Activated T-cell treated with anti-CD3 and anti-CD28 coated beads, Interleukin-2, amount 50 U/mL, for 4 hours (primary cell): ENCODE results near the gene CDK3. TPM values are rescaled to one million over a fixed set of nuclear protein-coding genes. Genes with fewer than 3 reads are reported as not detected.

ENCODE experiments used
- ATAC-seq, 2 donors: fragments of 200-7000 bp; cut with Tn5 transposase; one replicate each; pipeline ENCODE4 v1.10.0; 2021
- DNase-seq: peaks from one replicate; pipeline ENCODE4 v3.0.0-alpha.2; 2020
- H3K27me3 Mint-ChIP-seq: one replicate; pipeline ENCODE4 v1.8.0; 2021; ENCODE audit warnings: low read depth, mixed read lengths
- H3K36me3 Mint-ChIP-seq: one replicate; pipeline ENCODE4 v1.8.0; 2022; ENCODE audit warnings: mixed read lengths; ENCODE audit not compliant: insufficient read depth
- H3K4me1 Mint-ChIP-seq: one replicate; pipeline ENCODE4 v1.8.0; 2021; ENCODE audit warnings: low read depth, mixed read lengths
- H3K4me3 Mint-ChIP-seq: one replicate; pipeline ENCODE4 v1.8.0; 2021; ENCODE audit warnings: mild to moderate bottlenecking, moderate library complexity, mixed read lengths
- H3K9me3 Mint-ChIP-seq: one replicate; pipeline ENCODE4 v1.8.0; 2021; ENCODE audit warnings: mixed read lengths
- total RNA-seq, 3 donors: library from RNA; stranded (reverse); gene quantifications; one replicate each; pipeline ENCODE4 v1.2.1, GENCODE V29; 2021

CDK3 gene
- total RNA-seq, 3 donors from 2014 or later: 3.3 to 5.5 (median 3.8) TPM

DNA sequence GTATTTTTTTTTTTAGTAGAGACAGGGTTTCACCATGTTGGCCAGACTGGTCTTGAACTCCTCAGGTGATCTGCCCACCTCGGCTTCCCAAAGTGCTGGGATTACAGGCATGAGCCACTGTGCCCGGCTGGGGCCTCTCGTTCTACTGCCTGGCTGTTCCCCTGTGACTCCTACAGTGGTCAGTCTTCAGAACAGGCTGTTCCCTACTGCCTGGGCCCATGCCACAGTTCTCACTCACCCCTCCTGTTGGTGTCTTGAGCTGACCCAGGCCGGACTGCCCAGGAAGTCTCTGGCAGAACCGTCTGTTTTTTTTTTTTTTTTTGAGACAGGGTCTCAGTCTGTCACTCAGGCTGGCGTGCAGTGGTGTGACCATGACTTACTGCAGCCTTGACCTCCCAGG, 3.3 kb downstream of the CDK3 start:
- DNase-seq (no peak), ATAC-seq (no peak)
- no peak overlapping the region for H3K4me3 Mint-ChIP-seq
- H3K9me3 Mint-ChIP-seq: no peaks in the 10 kb centered on the region
- no peaks in the 10 kb centered on the region for H3K27me3 Mint-ChIP-seq
- H3K4me1 Mint-ChIP-seq: peaks cover 2% of the 10 kb centered on the region
- H3K36me3 Mint-ChIP-seq: peaks cover 4% of the 10 kb centered on the region

DNA sequence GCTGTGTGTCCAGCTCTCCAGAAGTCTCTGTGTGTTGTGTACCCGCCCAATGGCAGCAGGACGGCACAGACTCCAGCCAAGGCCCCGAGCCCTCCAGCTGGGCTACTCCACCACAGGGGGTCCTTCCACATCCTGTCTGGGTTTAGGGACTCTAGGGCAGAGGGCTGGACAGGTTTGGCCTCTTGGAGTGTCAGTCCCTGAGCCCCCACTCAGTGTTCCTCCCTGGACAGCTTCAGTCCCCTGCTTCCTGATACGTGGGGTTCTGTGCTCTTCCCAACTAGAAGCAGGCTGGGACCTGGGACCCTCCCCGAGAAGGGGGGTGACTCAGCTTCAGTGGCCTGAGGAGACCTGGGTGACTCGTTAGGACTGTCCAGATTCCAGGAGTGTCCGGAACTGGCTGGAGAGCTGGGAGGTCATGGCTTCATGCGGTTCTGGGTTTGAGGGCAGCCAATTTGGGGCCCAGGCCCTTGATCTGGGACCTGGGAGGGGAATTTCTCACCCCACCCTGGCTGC, 4.2 kb downstream of the CDK3 start:
- Mint-ChIP-seq H3K4me3 (no peak overlapping the region), H3K4me1 (peaks cover 2% of the 10 kb centered on the region), H3K27me3 (no peaks in the 10 kb centered on the region), H3K36me3 (peaks cover 4% of the 10 kb centered on the region), H3K9me3 (no peaks in the 10 kb centered on the region)
- no peak for DNase-seq
- no peak for ATAC-seq

- ATAC-seq (peak; percentile 72 to 76), DNase-seq (peak; percentile 84)
- peaks cover 2% of the 10 kb centered on the region for H3K4me1 Mint-ChIP-seq
- no peaks in the 10 kb centered on the region for H3K27me3 Mint-ChIP-seq
- no peak overlapping the region for H3K4me3 Mint-ChIP-seq
- no peaks in the 10 kb centered on the region for H3K9me3 Mint-ChIP-seq
- peaks cover 4% of the 10 kb centered on the region for H3K36me3 Mint-ChIP-seq
Observed at GRCh38 chr17:76005263-76006149, 4.9 kb downstream of the CDK3 start.

GRCh38 chr17:76007131-76007849, 6.6 kb downstream of the CDK3 start:
- ATAC-seq (no peak), DNase-seq (no peak)
- Mint-ChIP-seq H3K4me3 (no peak overlapping the region), H3K27me3 (no peaks in the 10 kb centered on the region), H3K9me3 (no peaks in the 10 kb centered on the region), H3K4me1 (peaks cover 2% of the 10 kb centered on the region), H3K36me3 (peaks cover 4% of the 10 kb centered on the region)

DNA sequence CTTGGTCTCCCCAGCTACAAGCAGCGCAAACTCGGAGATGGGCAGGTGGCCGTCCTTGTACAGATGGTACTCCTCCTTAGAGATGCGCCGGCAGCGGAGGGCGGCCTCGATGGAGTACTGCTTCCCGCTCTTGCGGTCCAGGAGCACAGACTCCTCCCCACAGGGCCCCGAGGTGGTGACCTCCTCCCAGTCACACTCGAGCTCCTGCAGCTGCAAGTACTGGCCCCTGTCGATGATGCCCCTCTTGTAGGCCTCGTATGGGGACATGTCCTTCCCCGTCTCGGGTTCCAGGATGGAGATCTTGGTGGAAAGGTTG, 7.2 kb downstream of the CDK3 start:
- no peak overlapping the region for H3K4me3 Mint-ChIP-seq

GRCh38 chr17:76008208-76008607, 7.6 kb downstream of the CDK3 start:
- H3K4me1 Mint-ChIP-seq: peaks cover 2% of the 10 kb centered on the region
- H3K36me3 Mint-ChIP-seq: peaks cover 4% of the 10 kb centered on the region
- ATAC-seq: no peak
- no peak overlapping the region for H3K4me3 Mint-ChIP-seq
- DNase-seq: no peak
- H3K9me3 Mint-ChIP-seq: no peaks in the 10 kb centered on the region
- H3K27me3 Mint-ChIP-seq: no peaks in the 10 kb centered on the region

More for the DNA sequence above, 7.2 kb downstream of the CDK3 start:
- Mint-ChIP-seq H3K9me3 (no peaks in the 10 kb centered on the region), H3K27me3 (no peaks in the 10 kb centered on the region), H3K4me1 (peaks cover 2% of the 10 kb centered on the region), H3K36me3 (peaks cover 4% of the 10 kb centered on the region)
- ATAC-seq (no peak), DNase-seq (no peak)

- Mint-ChIP-seq H3K4me1 (peaks cover 2% of the 10 kb centered on the region), H3K36me3 (peaks cover 4% of the 10 kb centered on the region), H3K4me3 (no peak overlapping the region), H3K27me3 (no peaks in the 10 kb centered on the region), H3K9me3 (no peaks in the 10 kb centered on the region)
- DNase-seq: no peak
- ATAC-seq: no peak
Observed at GRCh38 chr17:76008630-76009425, 8.2 kb downstream of the CDK3 start.

- H3K9me3 Mint-ChIP-seq: no peaks in the 10 kb centered on the region
- DNase-seq (no peak), ATAC-seq (no peak)
- no peaks in the 10 kb centered on the region for H3K27me3 Mint-ChIP-seq
- peaks cover 4% of the 10 kb centered on the region for H3K36me3 Mint-ChIP-seq
- H3K4me3 Mint-ChIP-seq: no peak overlapping the region
- H3K4me1 Mint-ChIP-seq: peaks cover 7% of the 10 kb centered on the region
Observed at GRCh38 chr17:76009447-76009846, 8.8 kb downstream of the CDK3 start.

DNA sequence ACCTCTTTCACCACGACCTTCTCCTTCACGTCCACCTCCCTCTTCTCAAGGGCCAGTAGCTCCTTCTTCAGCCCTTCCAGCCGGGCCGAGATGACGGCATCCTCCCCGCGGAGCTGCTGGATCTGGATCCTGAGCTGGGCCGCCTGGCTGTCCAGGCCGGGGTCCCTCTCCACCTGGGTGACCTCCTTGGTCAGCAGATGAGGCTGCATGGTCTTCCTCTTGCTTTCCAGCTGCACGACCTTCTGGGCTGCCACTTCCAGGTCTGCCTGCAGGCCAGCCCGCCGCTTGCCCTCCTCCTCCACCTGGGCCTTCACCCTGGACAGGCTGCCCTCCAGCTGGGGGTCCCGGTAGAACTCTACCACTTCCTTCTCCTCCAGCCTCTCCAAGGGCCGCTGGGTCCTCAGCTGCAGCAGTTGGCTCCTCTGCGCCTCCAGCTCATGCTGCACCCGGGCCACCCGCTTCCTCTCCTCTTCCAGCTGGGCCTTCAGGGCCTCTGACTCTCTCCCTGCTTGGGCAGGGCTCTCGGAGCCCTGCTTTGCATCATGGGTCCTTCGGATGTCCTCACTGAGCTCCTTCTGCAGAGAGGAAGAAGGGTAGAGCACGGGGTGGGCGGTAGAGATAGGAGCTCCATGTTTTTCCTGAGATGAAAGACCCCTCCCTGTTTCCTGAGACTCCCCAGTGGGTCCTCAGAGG, 9.5 kb downstream of the CDK3 start:
- H3K27me3 Mint-ChIP-seq: no peaks in the 10 kb centered on the region
- no peaks in the 10 kb centered on the region for H3K9me3 Mint-ChIP-seq
- peaks cover 7% of the 10 kb centered on the region for H3K4me1 Mint-ChIP-seq
- DNase-seq: no peak
- ATAC-seq: no peak
- H3K36me3 Mint-ChIP-seq: peaks cover 4% of the 10 kb centered on the region
- no peak overlapping the region for H3K4me3 Mint-ChIP-seq

GRCh38 chr17:76011951-76012350, 11.3 kb downstream of the CDK3 start:
- Mint-ChIP-seq H3K36me3 (no peaks in the 10 kb centered on the region), H3K4me1 (peaks cover 5% of the 10 kb centered on the region), H3K9me3 (no peaks in the 10 kb centered on the region), H3K27me3 (no peaks in the 10 kb centered on the region), H3K4me3 (no peak overlapping the region)
- ATAC-seq (no peak), DNase-seq (no peak)

DNA sequence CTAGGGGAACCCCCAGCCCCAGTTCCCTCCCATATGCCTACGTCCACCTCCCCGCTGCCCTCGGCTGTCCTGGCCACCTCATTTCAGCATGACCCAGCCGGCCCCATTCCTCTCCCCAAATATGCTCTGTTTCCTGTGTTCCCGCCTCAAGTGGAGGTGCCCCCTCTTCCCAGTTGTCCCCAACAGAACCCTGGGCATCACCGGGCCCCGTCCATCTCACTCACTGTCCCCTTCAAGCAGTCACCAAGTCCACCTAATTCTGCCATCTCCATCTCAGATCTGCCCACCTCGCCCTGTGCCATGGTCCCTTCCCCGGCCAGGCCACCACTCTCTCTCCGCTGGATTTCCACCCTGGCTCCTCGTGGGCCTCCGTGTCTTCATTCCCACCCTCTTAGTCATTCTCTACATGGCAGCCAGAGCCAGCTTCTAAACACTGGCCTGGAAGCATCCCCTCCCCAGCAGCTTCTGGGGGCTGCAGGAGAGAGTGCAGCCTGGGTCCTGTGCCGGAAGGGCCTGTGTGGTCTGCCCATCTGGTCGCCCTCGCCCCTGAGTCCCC, 12.8 kb downstream of the CDK3 start:
- H3K4me1 Mint-ChIP-seq: peaks cover 5% of the 10 kb centered on the region
- no peak overlapping the region for H3K4me3 Mint-ChIP-seq
- no peaks in the 10 kb centered on the region for H3K9me3 Mint-ChIP-seq
- no peak for DNase-seq
- no peaks in the 10 kb centered on the region for H3K27me3 Mint-ChIP-seq
- H3K36me3 Mint-ChIP-seq: no peaks in the 10 kb centered on the region
- ATAC-seq: no peak

DNA sequence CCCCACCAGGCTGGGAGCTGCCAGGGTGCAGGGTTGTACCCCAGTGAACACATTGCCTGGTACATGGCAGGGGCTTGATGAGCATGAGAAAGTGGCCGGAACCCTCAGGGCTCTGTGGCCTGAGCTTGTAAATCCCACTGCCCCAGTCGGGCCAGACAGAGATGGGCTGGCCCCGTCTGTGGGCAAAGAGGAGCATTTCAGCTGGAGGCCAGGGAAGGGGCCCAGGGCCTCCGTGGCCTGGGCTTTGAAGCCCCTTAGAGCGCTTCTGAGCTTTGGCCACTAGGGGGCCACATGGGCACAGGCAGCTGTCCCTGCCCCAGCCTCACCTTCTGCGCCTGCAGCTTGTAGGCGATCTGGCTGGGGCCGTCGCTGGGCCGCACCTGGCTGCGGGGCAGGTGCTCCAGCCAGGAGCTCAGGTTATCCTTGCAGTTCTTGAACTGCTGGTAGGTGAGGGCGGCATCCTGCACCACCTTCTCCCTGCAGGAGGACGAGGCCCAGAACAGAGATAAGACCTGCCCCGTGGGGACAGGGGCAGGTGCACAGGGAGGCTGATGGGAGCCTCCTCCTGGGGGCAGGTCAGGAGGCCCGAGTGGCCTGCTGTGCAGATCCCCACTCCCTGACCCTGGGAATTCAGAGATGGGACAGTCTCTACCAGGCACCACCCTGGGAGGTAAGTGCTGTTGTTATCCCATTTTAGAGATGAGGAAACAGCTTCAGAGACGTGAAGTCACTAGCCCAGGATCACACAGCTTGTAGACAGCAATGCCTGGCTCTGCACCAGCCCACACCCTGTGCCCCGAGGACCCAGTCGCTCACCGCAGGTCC, 13.7 kb downstream of the CDK3 start:
- H3K4me3 Mint-ChIP-seq: no peak overlapping the region
- ATAC-seq (peak; percentile 98), DNase-seq (peak; percentile 75)
- no peaks in the 10 kb centered on the region for H3K27me3 Mint-ChIP-seq
- H3K36me3 Mint-ChIP-seq: no peaks in the 10 kb centered on the region
- H3K9me3 Mint-ChIP-seq: no peaks in the 10 kb centered on the region
- H3K4me1 Mint-ChIP-seq: peaks cover 5% of the 10 kb centered on the region

DNA sequence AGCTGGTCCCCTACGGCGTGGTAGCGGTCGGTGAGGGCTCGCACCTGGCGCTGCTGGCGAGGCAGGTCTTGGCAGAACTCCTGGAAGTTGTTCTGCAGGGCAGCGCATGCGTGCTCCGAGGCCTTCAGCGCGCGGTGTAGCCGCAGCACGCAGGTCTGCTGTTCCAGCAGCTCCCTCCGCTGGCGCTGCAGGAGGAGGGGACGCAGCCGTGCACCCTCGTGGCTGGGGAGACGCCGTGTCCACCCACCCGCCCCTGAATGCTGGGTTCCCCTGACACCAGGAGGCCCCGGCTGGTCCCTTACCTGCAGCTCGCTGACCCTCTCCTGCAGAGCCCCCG, 14.2 kb downstream of the CDK3 start:
- Mint-ChIP-seq H3K36me3 (no peaks in the 10 kb centered on the region), H3K9me3 (no peaks in the 10 kb centered on the region), H3K27me3 (no peaks in the 10 kb centered on the region), H3K4me3 (no peak overlapping the region), H3K4me1 (peaks cover 5% of the 10 kb centered on the region)
- ATAC-seq (no peak), DNase-seq (no peak)
